Measurements from ENCODE around the gene PLXNA2. TPM values are rescaled to one million over a fixed set of nuclear protein-coding genes. Genes with fewer than 3 reads are reported as not detected.

The PLXNA2 gene
- total RNA-seq, 1 donor from 2014 or later, result 37.9 TPM

DNA sequence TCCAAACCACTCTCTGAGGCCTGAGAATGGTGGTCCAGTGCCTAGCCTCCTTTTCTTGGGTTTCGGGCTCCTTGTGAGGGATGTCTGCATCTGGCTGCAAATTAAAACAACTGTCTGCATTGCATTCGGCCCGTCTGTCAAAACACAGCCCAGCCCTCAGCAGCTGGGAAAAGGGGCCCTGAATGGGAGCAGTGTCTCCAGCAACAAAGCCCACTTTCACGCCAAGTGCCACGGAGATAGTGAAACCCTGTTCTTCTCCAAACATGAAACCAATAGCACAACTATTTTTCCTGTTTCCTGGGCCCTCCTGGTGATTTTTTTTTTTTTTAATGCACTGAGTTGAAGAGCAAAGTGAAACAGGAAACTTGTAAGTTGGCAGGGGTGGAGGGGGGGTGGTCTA is 138.4 kb downstream of the PLXNA2 start:
- DNase-seq (ENCODE audit: low spot score in 2 of 2), result peak; percentile 31 to 36
- FAIRE-seq, result peak; percentile 65

- FAIRE-seq, result no peak
- DNase-seq (ENCODE audit: low spot score in 2 of 2), result no peak
Observed at GRCh38 chr1:208103597-208104513, 140.3 kb downstream of the PLXNA2 start.

- FAIRE-seq, result no peak
- no peak for DNase-seq (ENCODE audit: low spot score in 2 of 2)
Observed at GRCh38 chr1:208101661-208102431, 142.3 kb downstream of the PLXNA2 start.

DNA sequence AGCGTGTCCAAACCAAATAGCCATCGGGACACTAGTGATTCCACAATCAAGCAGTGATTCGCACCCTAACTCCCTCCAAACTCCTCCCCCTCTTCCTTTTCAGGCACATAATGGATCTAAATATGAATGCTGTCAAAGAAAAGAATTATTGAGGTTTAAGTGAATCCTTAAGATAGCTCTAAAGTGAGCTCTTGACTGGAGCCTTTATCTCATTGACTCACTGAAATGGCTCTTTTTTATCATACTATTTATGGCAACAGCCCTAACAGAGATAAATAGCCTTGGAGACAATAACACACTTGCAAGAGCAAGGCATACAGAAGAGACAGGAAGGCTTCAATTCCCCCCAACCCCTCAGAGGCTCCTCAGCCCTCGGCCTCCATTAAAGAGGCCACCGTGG is 143.3 kb downstream of the PLXNA2 start:
- no peak for FAIRE-seq
- no peak for DNase-seq (ENCODE audit: low spot score in 2 of 2)

GRCh38 chr1:208100106-208100505 is 144.1 kb downstream of the PLXNA2 start:
- DNase-seq (ENCODE audit: low spot score in 2 of 2), result no peak
- FAIRE-seq, result no peak

DNA sequence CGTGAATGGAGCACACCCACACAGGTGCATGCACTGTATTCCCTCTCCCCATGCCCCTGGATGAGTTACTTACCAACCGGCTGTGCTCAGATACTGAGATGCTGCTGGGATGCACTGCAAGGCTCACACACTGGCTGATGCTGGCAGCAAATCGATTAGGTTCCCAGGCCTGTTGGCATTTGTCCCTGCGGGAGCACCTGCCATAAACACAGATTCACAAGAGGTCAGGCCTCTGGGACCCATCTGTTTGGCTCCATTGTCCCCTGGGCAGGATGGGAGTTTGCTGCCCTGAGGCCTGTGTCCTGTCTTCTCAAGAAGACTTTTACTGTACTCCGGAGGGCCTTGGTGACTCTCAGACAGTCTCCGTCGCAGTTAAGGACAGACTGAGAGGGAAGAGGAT is 145.4 kb downstream of the PLXNA2 start:
- DNase-seq (ENCODE audit: low spot score in 2 of 2), result no peak
- no peak for FAIRE-seq

DNA sequence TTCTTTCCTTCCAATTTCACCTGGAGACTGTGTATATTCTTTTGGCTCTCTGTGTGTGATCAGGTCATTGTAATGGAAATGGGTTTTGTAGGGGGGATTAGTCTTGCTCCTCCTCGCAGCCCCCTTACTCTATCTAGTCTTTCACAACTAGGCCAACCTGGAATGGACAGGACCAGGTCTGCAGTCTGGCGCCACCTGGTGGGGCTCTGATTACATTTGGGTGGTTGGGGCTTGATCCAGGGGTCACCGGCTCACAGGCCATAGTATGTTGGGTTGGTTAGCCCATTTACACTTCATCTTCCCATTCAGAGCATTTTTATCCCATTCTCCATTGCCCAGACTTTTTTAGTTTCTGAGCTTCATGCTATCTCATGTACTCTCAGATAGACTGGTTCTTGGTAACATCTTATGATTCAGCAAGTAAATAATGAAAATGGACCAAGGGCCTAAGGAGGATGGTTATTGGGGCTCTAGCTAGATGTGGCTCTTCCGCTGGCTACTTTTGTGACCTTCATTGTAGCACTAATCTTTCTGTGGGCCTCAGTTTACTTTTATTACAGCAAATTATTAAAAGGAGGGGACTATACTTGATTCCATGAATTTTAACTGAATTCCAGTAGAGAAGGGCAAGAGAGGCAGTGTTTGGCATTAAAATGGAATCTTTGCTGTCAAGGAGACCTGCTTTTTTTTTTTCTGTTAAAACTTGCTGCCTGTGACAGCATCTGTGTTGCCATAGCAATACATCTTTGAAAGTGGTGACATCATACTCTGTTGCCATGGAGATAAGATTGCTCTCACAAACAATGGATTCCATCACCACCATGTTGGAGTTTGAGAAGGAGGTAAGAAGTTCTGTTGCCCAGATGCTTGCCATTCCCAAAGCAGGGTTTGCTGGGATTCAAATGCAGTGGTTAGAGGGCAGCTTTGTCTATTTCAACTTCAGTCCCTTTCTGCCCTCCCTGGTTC is 150.1 kb downstream of the PLXNA2 start:
- FAIRE-seq (no peak), DNase-seq (ENCODE audit: low spot score in 2 of 2) (peak in 1 of 2 donors; percentile 38)

- no peak for DNase-seq (ENCODE audit: low spot score in 2 of 2)
- no peak for FAIRE-seq
Observed at GRCh38 chr1:208093046-208093445, 151.1 kb downstream of the PLXNA2 start.

GRCh38 chr1:208090388-208091301 is 153.5 kb downstream of the PLXNA2 start:
- no peak for DNase-seq (ENCODE audit: low spot score in 2 of 2)
- no peak for FAIRE-seq

- DNase-seq (ENCODE audit: low spot score in 2 of 2) (no peak), FAIRE-seq (no peak)
Observed at GRCh38 chr1:208089761-208090370, 154.3 kb downstream of the PLXNA2 start.

DNA sequence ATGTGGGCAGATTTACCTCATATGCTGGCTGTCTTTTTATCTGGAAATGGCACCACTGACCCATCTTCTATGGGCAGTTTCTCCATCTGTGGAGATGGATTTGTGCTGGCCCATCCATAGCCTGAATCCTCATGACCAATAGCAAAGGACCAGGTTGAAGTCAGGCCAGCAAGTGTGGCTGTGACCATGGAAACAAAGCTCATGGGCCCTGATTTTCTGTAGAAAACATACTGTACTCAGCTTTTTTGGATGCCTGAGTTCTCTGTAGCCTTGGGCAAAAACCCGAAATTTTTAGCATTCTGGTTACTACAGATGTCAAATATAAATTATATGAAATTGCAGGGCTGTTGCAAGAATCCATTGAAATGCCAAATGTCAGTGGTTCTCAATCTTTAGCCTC is 155.0 kb downstream of the PLXNA2 start:
- FAIRE-seq (no peak), DNase-seq (ENCODE audit: low spot score in 2 of 2) (no peak)

- FAIRE-seq, result no peak
- DNase-seq (ENCODE audit: low spot score in 2 of 2), result no peak
Observed at GRCh38 chr1:208088319-208088718, 155.9 kb downstream of the PLXNA2 start.

DNA sequence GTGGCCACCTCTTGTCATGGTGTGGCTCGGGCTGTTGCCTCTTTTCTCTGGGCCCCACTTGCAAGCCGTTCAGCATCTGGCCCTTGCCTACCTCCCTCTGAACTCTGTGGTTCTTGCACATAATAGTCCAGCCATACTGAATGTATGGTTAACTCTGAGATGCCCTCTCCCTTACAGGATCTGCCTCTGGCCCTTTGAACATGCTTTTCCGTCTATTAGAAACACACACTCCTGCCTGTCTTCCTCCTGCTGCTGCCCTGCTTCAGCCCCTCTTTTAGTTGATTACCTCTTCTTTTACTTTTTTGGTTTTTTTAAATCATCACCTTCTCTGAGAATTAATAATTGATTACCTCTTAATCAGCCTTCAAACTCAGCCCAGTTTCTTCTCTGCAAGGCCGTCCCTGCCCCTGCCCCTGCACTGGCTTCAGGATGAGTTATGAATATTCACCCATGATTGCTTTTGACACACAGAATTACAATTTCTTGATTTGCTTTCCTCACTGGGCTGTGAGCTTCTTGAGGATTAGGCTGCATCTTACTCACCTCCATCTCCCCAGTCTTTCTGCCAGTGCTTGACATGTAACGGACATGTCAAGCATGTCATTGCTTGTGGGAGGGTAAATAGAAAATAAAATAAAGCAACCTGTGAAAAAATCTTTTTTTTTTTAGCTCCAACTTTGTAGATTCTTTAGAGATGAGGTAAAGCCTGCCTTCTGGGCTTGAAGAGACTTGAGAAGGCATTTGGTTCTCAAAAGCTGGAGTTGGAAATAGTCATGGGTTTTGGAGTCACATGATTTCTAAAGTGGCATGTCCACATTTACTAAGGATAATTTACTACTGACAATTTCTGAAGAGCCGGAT is 158.3 kb downstream of the PLXNA2 start:
- FAIRE-seq (no peak), DNase-seq (ENCODE audit: low spot score in 2 of 2) (no peak)

GRCh38 chr1:208084764-208085163 is 159.4 kb downstream of the PLXNA2 start:
- FAIRE-seq (no peak), DNase-seq (ENCODE audit: low spot score in 2 of 2) (no peak)

GRCh38 chr1:208084220-208084619 is 160.0 kb downstream of the PLXNA2 start:
- FAIRE-seq, result no peak
- DNase-seq (ENCODE audit: low spot score in 2 of 2), result no peak

DNA sequence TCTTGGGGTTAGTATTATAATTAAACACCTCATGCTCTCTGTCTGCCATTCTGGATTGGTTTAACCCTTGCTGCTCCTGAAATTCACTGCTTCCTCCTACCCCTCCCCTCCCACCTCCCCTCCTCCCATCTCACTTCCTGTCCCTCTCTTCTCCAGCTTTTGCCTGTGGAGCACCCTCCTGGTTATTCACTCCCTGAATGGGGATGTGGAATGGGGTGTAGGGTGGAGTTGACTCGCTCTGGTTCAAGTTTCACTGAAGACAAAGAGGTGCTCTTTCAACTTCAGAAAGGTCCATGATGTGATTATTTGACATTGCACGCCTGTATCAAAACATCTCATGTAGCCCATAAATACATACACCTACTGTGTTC is 160.5 kb downstream of the PLXNA2 start:
- no peak for FAIRE-seq
- DNase-seq (ENCODE audit: low spot score in 2 of 2), result no peak

- DNase-seq (ENCODE audit: low spot score in 2 of 2), result no peak
- no peak for FAIRE-seq
Observed at GRCh38 chr1:208083016-208083714, 161.0 kb downstream of the PLXNA2 start.

Measured in frontal cortex (tissue), 4 donors.